HG03280 (cell line): Measurements from ENCODE around the gene RBM28.
"Not testable (repeated sequence)": the region's sequence is repeated elsewhere in the genome, so short reads cannot be mapped to it uniquely, and the experiment has no call there.

Experiments
- ATAC-seq: cut with Tn5 transposase; IDR thresholded peaks from one replicate; pipeline ENCODE4 v1.9.1; 2021; ENCODE audit warnings: mild to moderate bottlenecking, moderate library complexity; ENCODE audit not compliant: unreplicated experiment

RBM28 gene

GRCh38 chr7:128298004-128298403 lies 45.7 kb downstream of the RBM28 start:
- ATAC-seq, result not testable (repeated sequence)

DNA sequence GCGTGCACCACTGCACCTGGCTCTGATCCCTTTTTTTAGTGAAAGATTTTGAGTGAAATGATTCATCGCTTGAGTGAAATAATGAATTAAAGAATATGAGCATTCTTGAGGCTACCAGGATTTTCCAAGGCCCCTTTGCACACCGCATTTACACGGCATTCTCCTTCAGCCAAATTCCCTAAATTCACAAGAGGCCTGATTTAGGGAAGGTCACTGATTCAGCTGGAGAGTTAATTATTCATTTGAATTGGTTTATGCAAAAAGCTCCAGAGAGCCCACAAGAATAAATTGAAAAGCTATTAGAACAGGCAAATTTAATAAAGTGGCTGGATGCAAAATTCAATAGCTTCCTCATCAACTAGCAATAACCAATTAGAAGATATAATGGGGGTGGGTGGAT lies 56.2 kb downstream of the RBM28 start:
- no peak for ATAC-seq

GRCh38 chr7:128284102-128284501 lies 59.6 kb downstream of the RBM28 start:
- ATAC-seq, result no peak

DNA sequence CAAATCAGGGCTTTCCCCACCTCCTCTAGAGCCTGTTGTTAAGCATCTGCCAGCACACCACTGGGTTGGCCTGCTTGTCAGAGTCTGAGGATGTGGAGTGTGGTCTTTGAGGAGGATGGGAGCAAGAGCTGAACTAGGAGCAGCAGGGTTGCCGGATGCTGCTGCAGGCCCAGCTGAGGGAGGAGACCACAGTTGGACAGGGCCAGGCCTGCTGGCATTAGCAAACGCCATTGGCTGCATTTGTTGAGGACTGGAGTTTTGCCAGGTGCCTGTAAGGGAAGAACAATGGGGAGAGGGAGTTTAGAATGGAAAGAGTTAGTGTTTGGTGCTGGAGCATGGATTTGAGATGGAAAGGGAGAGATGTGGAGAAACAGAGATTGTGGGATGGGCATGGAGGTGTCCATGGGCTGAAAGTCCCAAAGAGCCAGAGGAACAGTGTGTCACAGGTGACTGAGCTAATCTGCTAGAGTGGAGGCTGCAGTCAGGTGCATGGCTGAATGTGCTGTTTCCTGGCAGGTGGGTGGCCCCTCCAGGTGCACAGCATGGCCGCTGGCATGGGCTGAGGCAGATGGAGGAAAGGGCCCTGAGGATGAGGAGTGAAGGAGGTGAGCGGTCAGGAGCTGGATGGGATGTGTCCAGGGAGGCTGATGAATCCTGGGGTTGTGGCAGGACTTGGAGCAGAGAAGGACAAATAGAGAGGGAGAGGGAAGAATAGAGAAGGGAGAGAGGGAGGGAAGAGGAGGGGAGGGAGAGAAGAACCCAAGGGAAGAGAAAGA lies 61.9 kb downstream of the RBM28 start:
- no peak for ATAC-seq

DNA sequence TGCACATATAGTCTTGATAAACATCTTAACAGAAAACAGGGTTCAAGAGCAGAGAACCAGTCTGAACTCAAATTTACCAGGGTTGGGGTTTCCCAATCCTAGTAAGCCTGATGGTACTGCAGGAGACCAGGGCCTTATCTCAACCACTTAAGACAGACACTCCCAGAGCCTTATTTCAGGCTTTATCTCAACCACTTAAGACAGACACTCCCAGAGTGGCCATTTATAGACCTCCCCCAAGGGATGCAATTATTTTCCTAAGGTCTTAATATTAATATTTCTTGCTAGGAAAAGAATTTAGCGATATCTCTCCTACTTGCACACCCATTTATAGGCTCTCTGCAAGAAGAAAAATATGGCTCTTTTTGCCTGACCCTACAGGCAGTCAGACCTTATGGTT lies 63.3 kb downstream of the RBM28 start:
- not testable (repeated sequence) for ATAC-seq

DNA sequence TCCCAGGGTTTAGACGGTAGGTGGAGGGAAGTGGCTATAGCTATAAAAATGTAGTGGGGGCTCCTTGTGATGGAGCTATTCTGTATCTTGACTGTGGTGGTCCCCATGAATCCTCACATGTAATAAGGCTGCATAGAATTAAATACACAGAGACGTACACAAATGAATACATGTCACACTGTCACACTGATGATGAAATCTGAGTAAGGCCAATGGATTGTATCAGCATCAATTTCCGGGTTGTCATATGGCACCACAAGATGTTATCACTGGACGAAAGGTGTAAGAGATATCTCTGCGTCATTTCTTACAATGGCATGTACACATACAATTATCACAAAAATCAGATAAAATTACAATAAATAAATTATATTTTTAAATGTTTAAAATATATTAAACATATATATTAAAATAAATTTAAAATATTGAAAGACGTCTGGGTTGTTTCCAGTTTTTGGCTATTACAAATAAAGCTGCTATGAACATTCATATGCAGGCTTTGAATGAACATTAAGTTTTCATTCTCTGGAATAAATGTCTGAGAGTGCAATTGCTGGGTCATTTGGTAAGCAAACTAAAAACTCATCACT lies 64.5 kb downstream of the RBM28 start:
- ATAC-seq, result no peak

DNA sequence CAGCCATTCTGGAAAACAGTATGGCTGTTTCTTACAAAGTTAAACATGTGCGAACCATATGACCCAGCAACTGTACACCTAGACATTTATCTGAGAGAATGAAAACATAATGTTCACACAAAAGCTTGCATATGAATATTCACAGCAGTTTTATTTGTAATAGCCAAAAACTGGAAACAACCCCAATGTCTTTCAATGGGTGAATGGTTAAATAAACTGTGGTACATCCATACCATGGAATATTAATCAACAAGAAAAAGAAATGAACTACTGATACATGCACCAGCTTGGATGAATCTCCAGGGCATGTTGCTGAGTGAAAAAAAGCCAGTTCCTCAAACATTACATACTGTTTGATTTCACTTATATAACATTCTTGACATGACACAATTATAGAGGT lies 65.3 kb downstream of the RBM28 start:
- no peak for ATAC-seq

DNA sequence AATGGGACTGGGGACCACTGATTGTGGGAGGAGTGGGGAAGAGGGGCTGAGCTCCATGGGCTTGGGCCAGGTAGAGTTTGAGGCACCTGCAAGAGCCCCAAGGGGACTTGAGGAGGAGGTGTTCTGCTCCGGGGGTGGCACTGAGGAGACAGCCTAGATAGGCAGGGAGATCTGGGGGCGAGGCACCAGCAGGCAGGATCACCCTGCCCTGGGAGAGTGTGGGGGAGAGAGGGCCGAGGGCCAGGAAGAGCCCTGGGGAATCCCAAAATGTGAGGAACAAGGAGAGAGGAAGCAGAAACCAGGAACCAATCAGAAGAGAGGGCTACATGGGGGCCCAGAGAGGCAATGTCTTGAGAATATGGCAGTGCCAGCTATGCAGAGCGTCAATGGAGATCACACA lies 68.0 kb downstream of the RBM28 start:
- ATAC-seq, result no peak

- ATAC-seq, result no peak
Observed at GRCh38 chr7:128274884-128275603, 68.7 kb downstream of the RBM28 start.

DNA sequence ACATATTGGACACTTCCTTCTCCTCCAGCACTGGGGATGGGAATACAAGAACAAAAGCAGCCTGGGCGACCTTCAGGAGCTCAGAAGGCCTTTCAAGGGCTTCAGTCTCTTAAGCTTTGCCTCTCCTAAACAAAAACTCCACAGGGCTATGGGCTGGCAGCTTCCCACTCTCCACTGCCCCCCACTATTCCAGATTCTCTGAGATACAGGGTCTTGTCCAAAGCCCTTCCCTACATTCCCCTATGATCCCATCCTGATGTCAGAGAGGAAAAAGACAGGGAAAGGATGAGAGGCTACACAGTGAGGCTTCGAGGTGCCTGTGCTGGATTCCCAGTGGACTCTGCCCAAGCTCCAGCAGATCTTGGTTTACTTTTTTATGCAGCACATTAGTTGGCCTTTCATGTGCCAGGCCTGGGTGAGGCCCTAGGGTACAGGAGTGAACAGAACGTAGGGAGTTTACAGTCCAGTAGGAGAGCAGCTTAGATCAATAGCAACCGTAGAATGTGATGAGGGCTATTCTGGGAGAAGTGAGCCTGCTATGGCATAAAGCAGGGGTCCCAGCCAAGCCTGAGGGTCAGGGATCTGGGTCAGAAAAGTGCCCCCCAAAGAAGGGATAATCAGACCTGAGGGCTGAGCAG lies 69.3 kb downstream of the RBM28 start:
- ATAC-seq, result no peak

DNA sequence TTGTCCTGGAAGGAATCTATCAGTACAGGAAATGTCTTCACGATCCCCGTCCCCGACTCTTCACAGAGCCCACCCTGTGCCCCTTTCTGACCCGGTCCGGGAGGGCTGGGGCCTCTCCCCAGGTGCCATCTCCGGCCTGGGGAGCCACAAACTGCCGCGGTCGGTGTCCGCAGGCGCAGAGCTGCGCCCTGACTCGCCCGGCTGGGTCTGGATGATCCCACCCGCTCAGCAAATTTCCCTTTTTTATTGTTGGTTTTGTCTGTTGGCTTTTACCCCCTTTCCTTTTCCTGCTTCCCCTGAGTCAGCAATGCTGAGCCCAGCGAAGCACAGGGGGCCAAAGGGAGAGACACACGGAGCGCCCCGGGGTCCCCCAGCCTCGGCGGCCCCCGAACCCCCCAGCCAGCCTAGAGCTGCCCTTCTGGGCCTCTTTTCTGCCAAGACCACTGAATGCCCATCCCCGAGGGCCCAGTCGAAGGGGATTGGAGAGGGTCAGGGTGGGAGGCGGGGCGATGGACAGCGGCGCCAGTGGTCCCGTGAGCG lies 71.7 kb downstream of the RBM28 start:
- no peak for ATAC-seq

- no peak for ATAC-seq
Observed at GRCh38 chr7:128271471-128271941, 72.2 kb downstream of the RBM28 start.

- no peak for ATAC-seq
Observed at GRCh38 chr7:128270826-128271272, 72.9 kb downstream of the RBM28 start.

DNA sequence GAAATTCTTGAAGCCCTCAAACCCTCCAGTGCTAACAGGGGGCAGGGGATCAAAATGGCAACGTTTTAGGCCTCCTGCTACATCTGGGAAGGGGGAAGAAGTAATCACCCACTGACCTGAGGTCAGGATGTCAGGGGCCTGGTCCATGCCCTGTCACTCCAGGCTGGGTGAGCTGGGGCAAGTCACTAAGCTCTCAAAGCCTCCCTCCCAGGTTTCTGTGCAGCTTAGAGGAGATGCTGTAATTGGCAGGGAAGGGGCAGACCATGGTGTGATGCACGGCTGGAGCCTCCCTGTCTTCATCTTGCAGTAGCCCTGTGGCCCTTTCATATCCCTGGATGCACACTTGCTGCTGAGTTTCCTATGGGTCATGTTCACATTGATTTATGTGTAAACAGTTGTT lies 75.5 kb downstream of the RBM28 start:
- no peak for ATAC-seq

- ATAC-seq, result no peak
Observed at GRCh38 chr7:128267595-128267924, 76.1 kb downstream of the RBM28 start.

DNA sequence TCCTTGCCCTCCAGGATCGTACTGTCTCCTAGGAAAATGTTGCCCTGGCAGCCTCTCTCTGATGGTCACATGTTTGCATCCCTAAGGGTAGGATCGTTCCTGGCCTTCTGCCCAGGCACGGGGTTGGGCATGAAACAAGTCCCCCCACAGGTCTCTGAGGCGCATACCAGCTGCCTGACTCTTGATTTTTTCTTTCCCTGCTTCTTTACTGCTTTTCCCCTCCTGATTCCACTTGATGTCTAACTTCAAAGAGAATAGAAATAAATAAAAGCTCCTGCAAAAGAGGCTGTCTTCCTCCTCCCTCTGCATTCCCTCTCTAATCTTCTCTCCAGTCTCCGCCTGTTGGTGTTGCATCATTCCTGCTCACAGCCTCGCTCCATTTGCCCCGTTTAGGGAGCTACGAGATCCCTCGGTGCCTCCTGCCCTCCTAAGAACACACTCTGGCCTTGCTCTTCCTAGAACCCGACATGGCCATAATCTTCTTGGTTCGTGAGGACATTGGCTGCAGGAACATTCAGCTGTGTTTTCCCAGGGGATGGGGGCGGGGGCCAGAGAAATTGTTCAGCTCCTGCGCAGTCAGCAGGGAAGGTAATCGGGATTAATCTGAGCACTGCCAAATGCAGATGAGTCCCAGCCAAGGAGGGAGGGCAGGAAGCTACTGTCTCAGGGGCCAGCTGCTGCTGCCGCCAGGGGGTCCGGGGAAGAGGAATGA lies 76.7 kb downstream of the RBM28 start:
- no peak for ATAC-seq

DNA sequence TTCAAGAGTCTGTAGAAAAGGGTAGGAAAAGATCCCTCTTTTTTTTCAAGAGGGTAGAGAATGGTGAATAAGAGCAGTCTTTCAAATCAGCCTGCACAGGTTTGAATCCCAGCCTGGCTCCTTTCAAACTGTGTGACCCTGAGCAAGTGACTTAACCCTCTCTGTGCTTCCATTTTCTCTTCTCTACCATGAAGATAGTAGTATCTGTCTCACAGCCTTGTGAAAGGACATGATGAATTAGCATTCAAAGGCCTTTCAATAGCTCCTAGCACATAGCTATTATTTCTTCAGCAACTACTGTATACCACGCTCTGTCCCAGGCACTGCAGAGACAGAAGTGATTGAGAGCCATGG lies 77.2 kb downstream of the RBM28 start:
- no peak for ATAC-seq

- ATAC-seq, result no peak
Observed at GRCh38 chr7:128265906-128266300, 77.8 kb downstream of the RBM28 start.

GRCh38 chr7:128265156-128265905 lies 78.4 kb downstream of the RBM28 start:
- no peak for ATAC-seq

DNA sequence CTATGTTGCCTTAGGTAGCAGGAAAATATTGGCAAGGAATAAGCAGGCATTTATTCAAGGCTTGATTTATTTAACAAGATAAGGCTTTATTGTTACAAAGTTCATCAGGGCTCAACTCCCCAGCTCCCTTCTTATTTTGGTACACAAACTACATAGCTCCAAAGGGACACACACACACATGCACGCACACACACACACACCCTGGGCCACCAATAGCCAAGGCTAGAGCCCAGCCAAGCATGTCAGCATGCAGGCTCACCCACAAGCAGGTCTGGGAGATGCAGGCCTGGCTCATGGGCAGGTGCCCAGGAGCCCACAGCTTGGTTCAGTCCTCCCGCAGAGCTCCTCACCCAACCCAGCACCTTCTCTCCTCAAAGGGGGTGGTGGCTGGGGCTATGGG lies 79.2 kb downstream of the RBM28 start:
- ATAC-seq, result no peak
